Stimulated activated CD4-positive, alpha-beta T cell treated with anti-CD3 and anti-CD28 coated beads, TNF-alpha, amount 100 ng/mL, for 24 hours (primary cell): ENCODE data around the gene MBD4.
A peak's percentile ranks its signal among the peaks of the same experiment; 100 is the strongest.

ENCODE experiments used
- DNase-seq, 3 experiments: peaks; one replicate each; pipeline ENCODE4 v3.0.0-alpha.2; 2020; ENCODE audit warnings: low read depth in 3 of 3

MBD4 gene

DNA sequence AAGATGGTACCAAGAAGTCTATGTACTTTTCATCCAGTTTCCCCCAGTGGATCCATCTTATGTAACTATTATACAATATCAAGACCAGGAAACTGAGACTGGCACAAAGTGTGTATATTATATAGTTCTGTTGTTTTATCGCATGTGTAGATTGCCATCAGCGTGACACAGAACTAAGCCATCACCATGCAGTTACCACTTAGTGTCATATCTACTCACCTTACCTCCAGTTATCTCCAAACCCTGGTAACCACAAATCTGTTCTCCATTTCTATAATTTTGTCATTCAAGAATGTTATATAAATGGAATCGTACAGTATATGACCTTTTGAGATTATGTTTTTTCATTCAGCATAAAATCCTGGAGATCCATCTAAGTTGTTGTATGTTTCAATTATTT is 23.3 kb upstream of the MBD4 start:
- DNase-seq = no peak

DNA sequence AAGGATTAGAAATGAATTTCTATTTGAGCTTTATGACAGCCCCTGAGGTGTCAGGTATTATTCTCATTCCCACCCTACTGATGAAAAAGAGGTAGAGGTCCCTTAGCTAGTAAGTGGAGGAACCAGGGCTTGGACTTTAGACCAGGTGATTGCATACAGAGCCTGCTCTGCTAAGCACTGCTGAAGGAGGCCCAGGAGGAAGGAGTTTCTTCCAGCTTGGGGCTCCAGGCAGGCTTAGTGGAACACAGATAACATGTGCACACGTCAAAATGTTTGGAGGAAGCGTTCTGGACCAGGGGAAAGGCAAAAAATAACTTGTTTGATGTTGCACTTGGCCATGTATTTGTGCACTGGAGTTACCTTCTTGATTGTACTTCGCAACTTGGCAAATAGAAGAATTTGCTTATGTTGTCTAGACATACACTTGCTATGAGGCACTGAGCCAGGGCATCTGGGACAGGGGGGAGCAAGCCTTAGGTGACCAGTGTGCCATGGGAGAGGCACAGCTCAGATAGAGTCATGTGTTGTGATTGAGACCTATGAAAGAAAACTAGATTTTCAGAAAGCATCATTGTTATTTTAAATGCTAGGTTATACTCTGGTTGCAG is 22.7 kb upstream of the MBD4 start:
- DNase-seq = no peak

DNA sequence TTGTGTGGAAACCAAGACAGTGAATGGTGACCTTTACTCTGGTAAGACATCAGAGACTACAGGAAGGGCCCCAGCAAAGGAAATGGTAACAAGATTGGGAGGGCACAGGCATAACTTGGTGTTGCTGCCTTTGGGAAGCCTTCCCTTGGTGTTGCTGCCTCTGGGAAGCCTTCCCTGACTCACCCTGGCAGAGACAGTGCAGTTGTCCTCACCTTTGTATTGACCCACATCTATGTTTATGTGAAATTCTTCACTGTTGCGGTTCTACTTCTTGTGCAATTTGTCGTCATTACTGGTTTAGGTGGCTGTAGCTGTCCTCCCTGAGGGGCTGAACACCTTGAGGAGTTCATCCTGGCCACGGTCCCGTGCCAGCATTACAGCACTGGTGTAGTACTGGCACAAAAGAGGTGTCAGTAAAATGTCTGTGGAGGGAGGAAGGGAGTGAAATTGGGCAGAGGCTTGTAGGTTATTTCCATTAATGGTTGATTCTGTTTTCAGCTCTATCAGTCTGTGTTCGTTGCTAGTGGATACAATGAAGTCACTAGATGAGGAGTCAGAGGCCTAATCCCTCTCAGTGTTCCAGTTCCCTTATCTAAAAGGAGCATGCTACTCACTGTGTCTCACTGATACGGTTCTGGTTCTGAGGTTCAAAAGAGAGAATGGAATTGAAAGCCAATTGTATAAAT is 21.9 kb upstream of the MBD4 start:
- no peak for DNase-seq

- DNase-seq = no peak
These were observed 21.3 kb upstream of the MBD4 start for GRCh38 chr3:129461022-129461421.

GRCh38 chr3:129460572-129460971 is 20.8 kb upstream of the MBD4 start:
- DNase-seq = no peak

GRCh38 chr3:129460155-129460554 is 20.4 kb upstream of the MBD4 start:
- no peak for DNase-seq

DNA sequence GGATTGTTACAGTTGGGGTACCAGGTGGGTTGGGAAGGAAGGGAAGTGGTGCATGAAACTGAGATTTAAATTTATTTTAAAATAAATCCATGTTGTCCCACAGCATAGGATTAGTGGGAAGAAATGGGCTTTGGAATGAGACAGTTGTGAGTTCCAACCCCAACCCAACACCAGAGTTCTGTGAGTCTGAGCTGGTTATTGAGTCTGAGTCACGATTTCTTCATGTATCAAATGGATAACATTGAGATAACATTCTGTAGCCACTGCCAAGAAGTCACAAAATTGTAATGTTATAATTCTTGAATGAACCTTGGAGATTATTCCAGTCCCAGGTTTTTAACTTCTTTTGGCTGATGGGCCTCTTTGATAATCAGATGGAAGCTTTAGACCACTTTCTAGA is 14.0 kb upstream of the MBD4 start:
- DNase-seq = no peak

- no peak for DNase-seq
These were observed 9.7 kb upstream of the MBD4 start for GRCh38 chr3:129449279-129450115.

DNA sequence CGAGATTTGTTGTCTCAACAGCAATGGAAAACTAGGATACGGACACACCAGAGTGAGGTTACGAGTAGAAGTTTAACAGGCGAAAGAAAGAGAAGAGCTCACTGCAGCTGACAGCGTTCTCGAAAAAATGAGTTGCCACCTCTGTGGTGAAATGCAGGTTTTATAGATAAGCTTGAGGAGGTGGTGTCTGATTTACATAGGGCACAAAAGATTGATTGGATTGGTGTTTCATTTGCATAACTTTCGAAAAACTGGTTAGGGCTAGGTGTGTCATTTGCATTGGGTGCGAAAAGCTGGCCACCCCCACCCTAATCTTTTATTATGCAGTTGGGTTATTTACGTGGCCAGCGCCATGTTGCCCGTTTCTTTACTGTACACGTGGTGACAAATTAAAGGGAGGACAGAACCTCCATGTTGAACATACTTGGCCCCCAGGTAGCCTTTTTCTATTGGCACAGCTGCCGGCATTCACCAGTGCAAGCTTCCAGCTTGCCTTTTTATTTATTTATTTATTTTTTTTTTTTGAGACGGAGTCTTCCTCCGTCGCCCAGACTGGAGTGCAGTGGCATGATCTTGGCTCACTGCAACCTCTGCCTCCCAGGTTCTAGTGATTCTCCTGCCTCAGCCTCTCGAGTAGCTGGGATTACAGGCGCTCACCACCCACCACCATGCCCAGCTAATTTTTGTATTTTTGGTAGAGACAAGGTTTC is 8.6 kb upstream of the MBD4 start:
- DNase-seq = no peak

DNA sequence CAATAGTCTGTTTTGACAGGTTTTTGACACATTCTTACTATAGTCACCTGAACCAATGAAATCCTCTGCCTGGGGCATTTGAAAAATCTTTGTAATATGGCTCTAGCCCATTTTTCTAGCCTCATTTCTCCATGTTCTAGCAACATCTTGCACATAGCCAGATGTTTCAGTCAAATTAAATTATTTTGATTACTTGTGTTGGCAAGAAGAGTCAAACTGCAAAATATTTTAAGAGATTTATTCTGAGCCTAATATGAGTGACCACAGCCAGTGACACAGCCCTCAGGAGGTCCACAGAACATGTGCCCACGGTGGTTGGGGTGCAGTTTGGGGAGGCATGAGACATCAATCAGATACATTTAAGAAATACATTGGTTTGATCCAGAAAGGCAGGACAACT is 7.2 kb upstream of the MBD4 start:
- DNase-seq = no peak

GRCh38 chr3:129445471-129445870 is 5.7 kb upstream of the MBD4 start:
- DNase-seq = no peak

DNA sequence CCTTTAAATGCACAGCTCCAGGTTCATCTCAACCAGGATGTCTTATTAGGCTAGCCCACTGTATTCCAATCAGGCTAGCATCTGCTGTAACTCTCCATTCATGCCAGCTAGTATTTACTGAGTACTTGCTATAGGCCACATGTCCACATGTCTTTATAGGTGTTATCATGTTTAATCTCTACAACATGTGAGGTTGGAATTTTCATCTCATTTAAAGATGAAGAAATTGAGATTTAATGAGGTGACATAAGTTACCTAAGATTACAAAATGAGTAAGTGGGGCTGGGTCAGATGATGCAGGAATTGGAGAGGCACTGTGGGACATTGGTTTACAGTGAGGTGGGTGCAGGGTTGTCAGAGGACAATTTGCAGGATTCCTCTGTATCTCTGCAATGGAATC is 3.2 kb upstream of the MBD4 start:
- DNase-seq = no peak

GRCh38 chr3:129442486-129442885 is 2.7 kb upstream of the MBD4 start:
- DNase-seq = no peak

- no peak for DNase-seq
These were observed 2.0 kb upstream of the MBD4 start for GRCh38 chr3:129441782-129442181.

DNA sequence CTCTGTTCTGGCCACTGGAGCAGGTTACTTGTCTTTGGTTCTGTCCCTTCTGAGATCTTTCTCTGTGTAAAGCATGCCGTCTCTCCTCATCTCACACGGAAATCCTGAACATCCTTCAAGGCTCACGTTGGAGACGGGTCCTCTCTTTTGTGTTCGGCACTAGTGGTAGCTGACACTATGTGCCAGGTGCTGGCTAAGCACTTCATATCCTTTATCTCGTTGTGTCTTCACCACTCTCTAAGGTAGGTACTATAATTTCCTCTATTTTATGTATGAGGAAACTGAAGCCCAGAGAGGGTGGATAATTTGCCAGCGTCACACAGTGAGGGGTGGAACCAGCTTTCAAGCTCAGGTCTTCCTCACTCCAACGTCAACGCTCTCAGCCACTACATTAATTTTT is 1.5 kb upstream of the MBD4 start:
- DNase-seq = no peak

DNA sequence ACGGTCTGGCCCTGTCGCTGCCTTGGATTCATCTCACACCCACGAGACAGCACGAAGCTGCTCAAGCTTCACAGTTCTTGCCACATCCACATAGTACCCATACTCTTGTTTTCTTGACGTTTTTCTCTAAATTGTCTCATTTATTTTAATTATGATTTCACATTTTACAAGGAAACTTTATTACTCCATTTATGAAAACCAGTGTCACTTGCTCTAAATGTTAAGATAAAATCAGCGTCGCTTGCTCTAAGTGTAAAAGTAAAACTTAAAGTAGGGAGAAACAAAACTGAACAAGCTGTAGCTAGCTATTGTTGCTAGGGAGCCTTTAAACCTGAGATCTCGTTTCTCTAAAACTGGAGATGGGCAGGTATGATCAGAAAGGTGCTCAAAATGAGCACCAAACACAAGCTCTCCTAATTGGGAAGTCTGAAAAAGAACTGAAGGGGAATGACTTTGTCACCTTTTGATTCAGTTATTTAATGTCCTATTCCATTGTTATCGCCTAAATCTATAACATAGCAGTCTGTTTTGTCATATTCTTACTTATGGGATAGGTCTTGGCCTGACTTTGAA is 956 bp upstream of the MBD4 start:
- no peak for DNase-seq

GRCh38 chr3:129439226-129439816 is 427 bp downstream of the MBD4 start:
- peak in 2 of 3 experiments; percentile 18 to 43 for DNase-seq

DNA sequence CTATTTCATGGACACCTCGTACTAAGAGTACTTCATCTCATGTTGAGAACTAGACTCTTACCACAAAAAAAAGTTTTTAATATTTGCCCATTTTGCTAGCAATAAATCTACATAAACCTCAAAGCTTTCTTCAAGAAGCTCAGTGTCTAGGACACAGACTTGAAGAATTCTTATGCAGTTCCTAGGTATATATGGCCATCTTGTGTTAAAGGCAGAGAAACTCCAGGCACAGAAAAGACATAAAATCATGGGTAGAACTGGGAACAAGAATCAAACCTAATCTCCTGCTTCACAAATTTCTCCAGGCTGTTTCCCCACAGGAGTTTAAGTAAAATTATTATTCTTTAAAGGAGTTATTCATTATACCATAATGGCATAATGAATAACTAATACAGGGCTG is 4.4 kb downstream of the MBD4 start:
- no peak for DNase-seq

DNA sequence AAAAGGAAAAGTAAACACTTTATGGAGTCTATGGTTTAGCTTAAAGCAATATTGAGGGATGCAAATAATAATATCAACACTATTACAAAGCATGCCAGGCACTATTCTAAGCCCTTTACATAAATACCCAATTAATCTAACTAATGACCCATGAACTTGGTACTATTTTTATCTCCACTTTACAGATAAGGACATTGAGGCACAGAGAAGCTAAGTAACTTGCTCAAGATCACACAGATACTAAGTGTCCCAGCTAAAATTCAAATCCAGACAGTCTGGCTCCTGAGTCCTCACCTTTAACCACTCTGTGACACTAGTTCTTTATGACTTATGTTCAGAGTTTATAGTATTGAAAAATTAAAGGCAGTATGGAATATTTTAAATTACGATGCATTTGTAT is 5.6 kb downstream of the MBD4 start:
- no peak for DNase-seq

GRCh38 chr3:129433565-129433964 is 6.2 kb downstream of the MBD4 start:
- DNase-seq = no peak

DNA sequence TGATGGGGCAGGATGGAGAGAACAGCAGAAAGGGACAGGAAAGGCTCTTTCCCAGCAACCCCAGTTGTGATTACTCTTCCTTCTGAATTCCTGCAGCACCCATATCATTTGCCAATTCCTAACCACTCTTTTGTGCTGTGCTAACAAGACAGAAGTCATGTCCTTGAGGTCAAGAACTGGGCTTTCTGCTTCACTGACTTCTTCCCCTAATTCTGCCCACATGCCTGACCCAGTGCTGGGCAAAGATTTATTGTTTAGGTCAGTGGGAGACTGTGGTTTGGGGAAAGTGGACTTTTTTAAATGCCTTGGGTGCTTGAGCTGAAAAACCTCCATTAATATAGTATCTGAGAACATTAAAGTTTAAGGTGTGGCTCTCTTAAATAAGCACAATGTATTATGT is 7.1 kb downstream of the MBD4 start:
- DNase-seq = no peak

- DNase-seq = no peak
These were observed 7.7 kb downstream of the MBD4 start for GRCh38 chr3:129432036-129432435.
